Stimulated activated CD4-positive, alpha-beta T cell treated with anti-CD3 and anti-CD28 coated beads, Interleukin-2, amount 100 ng/mL, for 24 hours (primary cell): ENCODE data around the gene ELF2.
A peak's percentile ranks its signal among the peaks of the same experiment; 100 is the strongest.
"Not testable (repeated sequence)": the region's sequence is repeated elsewhere in the genome, so short reads cannot be mapped to it uniquely, and the experiment has no call there.

Experiments used
- DNase-seq, 2 donors: peaks; one replicate each; pipeline ENCODE4 v3.0.0-alpha.2; 2020

The ELF2 gene

DNA sequence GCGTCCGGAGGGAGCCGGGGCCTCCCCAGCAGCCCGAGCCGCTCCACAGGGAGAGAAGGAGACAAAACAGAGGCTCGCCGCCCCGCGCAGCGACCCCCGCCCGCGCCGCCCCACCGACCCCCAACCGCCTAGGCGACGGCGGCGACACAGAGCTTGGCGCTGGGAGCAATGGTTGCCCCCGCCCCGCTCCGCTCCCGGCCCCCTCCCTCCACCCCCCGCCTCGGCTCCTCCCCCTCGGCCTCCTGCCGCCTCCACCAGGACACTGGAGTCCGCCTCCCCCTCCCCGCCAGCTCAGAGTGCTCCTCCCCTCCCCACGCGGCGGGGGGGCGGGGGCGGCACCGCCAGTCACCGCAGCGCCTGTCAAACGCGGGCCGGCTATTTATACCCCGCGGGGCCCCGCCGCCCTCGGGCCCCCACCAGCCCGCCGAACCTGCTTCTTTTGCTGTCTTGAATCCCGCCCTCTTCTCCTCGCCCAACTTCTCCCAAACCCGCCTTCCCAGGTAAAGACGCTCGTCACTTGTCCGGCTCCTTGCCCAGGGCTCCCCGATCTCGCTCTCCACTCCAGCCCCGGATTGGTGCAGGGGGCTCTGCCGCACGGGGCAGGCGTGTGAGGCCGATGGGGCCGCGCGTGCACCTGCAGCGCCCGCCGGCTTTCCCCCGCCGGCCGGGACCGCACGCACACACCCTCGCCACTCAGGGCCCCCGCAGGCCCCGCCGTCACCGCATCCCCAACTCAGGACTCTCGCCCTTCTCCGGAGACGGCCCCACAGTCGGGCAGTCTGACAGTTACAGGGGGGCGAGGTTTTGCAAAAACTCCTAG is at the start of gene ELF2:
Gene ELF2 (minus strand): TSS at position 170 of the 820 bp plus-strand sequence. CDS start 39,517 bp downstream, outside the sequence.
- DNase-seq: peak; percentile 85

DNA sequence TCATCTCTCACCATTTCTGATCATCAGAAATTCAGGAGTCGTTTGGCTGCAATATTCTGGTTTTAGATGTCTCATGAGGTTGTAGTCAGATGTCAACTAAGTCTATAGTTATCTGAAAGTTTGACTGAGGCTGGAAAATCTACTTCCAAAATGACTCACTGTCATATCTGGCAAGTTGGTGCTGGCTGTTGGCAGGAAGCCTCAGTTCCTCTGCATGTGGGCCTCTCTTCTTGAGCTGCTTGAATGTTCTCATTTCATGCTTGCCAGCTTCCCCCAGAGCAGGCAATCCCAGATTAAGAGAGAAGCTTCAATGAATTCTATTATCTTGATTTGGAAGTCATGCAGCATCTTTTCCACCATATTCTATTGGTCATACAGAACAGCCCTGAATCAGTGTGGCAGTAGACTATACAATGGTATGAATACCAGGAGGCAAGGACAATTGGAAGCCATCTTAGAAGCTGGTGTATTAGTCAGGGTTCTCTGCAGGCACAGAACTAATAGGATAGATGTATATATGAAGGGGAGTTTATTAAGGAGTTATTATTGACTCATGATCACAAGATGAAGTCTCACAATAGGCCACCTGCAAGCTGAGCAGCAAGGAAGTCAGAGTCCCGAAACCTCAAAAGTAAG is 46.8 kb upstream of the ELF2 start:
- DNase-seq: peak in 1 of 2 donors; percentile 26

DNA sequence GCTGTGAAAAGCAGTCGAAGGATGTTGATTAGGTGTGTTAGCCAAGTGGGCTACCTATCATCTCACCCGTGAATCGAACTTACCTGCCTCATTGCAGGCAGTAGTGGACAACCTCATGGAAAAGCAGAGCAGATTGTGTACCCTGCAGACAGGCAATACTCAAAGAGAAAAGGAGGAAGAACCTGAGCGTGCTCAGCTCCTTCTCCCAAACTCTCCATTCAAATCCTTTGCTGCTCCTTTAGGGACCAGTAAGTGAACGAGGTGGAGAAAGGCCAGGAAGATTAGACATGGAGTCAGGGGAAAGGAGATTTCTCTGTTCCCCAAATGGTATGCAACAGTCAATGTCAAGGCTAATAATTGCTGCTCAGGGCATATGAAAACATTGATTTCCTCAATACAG is 45.2 kb upstream of the ELF2 start:
- DNase-seq: no peak

DNA sequence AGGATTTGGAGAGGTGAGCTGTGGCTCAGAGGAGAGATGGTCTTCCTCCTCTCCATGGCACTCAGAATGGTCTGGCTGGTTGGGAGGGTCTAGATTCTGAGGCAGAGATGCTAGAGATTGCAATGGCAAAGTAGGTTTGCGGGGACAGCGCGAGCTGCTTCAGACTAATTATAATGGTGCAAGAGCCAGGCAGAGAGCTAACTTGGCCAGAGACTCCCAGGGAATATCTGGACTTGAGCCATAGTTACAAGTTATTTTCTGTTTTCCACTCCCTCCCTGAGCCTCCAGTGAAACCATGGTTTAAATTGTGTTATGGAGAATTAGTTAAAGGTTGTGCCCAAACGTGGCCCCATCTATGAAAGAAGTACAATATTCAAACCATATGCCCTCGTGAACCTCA is 44.7 kb upstream of the ELF2 start:
- DNase-seq: no peak

DNA sequence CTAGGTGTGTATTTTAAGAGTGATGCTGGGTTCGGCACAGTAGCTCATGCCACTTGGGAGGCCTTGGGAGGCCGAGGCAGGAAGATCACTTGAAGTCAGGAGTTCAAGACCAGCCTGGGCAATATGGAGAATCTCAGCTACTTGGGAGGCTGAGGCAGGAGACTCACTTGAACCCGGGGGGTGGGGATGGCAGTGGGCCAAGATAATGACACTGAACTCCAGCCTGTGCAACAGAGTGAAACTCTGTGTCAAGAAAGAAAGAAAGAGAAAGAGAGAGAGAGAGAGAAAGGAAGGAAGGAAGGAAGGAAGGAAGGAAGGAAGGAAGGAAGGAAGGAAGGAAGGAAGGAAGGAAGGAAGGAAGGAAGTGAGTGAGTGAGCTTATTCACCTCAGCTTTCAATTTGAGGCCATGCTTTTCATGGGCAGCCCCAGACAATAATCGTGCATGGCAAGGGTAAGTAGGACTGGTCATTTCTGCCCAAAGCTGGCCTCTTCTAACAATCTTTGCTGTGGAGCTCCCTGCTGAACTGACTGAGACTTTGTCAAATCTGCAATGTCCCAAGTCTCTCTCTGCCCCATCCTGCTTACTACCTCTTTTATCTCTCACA is 42.5 kb upstream of the ELF2 start:
- DNase-seq: no peak

DNA sequence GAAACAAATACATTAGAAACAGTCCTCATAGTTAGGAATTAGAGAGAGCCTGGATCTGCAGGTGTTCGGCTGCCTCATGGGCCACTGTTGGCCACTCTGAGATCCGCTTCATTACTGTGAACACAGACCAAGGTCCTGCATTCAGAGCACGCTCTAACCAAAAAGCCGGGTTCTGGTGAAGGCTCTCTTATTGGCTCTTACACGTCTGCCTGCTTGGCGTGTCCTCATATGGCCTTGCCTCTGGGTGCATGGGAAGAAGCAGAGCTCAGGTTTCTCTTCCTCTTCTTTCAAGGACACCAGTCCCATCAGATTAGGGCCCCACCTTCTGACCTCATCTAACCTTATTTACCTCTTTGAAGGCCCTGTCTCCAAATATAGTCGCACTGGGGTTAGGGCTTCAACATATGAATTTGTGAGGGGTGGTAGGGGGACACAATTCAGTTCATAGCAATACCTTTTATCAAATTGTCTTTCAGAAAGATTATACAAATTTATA is 37.1 kb upstream of the ELF2 start:
- DNase-seq: no peak

DNA sequence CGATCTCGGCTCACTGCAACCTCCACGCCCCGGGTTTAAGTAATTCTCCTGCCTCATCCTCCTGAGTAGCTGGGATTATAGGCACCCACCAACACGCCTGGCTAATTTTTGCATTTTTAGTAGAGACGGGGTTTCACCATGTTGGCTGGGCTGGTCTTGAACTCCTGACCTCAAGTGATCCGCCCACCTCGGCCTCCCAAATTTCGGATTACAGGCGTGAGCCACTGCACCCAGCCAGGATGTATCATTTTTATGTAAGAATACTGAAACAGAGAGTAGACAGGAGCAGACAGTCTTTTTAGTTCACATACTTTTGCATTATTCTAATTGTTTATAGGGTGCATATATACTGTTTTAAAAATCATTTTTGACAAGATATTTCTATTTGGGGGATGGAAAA is 36.6 kb upstream of the ELF2 start:
- not testable (repeated sequence) for DNase-seq

DNA sequence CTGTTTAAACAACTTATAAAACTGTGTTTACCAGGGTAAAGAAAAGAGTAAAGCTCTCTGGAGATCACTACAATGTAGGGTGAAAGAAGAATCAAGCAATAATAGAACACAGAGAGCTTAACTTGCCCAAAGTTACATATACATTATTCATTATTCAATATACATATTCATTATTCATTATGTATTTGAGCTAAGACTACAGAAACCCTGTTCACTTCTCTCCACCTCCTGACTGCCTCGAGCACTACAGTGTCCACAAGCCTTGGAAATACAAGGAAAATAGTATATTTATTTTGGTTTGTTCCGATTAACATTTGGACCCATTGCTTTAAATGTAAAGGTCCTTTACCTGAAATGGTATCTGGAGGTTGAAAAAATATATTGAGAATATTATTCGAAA is 35.9 kb upstream of the ELF2 start:
- no peak for DNase-seq

DNA sequence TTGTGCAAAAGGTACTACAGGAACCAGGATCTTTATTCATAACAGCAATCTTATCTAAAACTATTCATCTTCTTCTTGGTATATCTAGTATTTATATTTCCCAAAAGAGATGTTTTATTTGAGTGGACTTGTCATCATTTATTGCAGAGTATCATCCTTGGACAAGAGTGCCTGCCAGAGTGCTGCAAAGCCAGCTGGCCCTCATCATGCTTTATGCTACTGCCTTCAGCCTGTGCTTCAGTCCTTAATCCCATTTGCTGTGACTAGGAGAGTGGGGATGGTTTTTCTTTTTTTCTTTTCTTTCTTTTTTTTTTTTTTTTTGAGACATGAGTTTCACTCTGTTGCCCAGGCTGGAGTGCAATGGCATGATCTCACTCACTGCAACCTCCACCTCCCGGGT is 33.5 kb upstream of the ELF2 start:
- DNase-seq: no peak

DNA sequence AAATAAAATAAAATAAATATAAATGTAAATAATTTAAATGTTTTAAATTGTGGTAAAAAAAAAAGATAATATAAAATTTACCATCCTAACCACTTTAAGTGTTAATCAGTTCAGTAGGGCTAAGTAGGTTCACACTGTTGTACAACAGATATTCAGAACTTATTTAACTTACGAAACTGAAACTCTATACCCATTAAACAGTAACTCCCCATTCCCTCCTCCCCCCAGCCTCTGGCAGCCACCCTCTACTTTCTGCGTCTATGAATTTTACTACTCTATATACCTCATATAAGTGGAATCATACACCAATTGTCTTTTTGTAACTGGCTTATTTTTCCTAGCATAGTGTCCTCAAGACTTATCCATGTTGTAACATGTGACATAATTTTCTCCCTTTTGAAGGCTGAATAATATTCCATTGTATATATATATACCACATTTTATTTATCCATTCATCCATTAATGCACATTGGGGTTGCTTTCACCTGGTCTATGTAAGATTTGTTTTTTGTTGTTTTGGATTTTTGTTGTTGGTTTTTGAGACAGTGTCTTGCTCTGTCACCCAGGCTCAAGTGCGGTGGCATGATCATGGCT is 32.5 kb upstream of the ELF2 start:
- DNase-seq: no peak

DNA sequence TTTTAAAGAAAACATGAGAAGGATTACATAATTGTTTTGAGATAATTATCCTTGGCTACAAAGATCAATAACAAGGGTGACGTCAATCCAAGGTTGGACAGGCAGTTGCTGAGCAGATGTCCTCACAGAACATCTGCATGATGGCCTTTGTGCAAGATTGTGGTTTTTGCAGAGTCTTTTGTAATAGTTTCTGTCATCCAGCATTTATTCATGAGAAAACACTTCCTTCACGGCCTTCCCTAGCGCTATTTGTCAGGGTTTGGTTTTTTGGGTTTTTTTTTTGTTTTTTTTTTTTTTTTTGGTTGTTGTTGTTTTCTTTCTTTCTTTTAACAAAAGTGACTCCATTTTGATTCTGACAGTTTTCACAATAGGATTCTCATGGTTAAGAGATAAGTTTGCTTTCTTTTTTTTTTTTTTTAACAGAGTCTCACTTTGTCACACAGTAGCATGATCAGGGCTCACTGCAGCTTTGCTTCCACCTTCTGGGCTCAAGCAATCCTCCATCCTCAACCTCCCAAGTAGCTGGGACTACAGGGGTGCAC is 31.5 kb upstream of the ELF2 start:
- no peak for DNase-seq

DNA sequence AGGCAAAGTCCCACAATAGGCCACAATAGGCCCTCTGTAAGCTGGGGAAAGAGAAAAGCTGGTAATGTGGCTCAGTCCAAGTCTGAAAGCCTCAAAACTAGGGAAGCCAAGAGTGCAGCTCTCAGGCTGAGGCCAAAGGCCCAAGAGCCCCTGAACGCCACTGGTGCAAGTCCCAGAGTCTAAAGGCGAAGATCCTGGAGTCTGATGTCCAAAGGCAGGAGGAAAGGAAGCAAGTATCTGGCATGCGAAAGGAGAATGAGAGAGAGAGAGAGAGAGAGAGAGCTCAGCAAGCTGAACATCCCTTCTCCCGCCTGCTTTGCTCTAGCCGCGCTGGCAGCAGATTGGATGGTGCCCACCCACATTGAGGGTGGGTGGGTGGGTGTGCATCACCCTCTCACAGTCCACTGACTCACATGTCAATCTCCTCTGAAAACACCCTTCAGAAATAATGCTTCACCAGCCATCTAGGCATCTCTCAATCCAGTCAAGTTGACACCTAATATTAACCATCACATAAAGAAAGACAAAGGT is 30.9 kb upstream of the ELF2 start:
- no peak for DNase-seq

DNA sequence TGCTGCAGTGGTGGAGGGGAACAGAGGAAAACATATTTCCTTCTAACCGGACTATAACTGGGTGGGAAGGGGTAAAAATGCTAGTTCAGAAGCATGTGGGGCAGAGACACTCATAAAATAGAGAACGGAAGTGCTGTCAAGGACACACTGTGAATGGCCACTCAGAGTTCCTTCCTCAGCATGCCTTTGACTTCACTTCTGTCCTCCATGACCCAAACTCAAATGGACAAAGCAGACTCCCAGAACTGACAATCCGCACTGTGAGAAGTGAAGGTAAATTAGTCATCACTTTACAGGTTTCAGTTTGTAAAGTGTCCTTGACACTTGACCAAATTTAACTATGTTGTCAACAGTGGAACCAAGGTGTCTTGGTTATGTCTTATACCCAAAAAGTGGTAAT is 30.2 kb upstream of the ELF2 start:
- no peak for DNase-seq

DNA sequence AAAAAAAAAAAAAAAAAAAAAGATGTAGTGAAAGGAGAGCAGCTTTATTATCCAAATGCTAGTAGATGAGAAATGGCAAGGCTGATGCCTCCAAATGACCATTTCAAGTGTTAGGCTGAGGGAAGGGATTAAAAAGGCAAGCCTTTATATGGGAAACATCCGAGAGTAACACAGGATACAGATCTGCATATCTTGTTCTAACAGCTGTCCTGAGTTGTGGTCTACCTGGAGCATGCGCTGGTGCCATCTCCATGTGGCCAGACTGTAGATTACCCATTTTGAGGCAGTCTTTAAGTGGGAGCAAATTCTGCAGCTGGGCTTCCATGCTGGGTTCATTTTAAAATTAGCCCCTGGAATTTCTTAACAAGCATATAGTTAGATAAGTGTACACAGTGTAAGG is 26.0 kb upstream of the ELF2 start:
- DNase-seq: no peak

DNA sequence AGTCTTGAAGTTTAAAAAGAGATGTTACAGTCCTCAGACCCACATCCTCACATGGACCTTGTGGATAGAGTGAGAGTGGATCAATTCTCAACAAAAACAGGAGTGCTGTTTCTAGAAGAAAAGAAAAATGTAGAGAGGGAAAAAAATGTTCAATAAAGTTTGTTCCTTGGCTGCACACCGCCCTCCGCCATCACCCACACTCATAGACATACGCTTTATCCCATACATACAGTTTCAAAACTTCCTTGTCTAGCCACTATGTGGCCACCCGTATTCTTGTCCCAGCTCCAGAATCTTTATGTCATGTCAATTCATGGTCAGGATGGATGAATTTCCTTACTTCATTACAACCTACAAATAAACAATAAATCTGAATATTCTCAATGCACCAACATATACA is 23.5 kb upstream of the ELF2 start:
- DNase-seq: no peak

DNA sequence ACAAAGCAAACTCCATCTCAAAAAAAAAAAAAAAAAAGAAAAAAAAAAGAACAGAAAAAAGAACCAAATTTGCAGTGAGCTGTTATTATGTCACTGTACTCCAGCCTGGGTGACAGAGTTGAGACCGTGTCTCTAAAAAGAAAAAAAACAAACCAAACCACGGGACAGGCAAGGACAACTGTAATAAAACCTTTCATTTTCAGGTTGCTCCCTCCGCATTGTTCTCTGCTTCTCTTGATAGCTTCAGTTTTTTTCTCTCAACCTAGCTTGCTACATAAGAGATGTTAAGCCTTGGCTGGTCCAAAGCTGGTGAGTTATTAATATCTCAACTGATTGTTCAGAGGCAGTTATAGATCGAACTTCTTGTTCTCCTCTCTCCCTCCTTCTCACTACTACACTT is 23.1 kb upstream of the ELF2 start:
- DNase-seq: no peak

DNA sequence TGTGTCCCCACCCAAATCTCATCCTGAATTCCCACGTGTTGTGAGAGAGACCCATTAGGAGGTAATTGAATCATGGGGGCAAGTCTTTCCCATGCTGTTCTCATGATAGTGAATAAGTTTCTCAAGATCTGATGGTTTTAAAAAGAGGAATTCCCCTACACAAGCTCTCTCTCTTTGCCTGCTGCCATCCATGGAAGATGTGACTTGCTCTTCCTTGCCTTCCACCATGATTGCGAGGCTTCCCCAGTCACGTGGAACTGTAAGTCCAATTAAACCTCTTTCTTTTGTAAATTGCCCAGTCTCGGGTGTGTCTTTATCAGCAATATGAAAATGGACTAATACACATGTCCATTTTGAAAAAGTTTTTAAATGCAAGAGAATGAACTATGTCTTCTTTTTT is 20.2 kb upstream of the ELF2 start:
- not testable (repeated sequence) for DNase-seq

DNA sequence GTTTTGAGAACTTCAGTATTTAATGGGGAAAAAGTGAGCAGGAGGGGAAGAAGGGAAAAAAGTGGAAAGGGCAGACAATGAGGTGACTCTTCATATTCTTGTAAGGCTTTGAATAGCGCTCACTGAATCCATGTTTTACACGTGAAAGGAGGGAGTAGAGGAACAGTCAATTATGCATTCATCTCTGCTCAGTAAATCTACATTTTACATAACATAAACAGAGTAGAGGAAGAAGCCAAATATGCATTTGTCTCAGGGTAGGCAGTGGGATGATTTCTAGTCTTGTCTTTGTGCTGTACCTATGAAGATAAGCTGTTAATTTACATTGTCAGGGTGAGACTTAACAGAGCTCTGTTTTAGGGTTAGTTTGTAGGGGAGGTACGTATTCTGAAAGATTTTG is 19.4 kb upstream of the ELF2 start:
- no peak for DNase-seq

DNA sequence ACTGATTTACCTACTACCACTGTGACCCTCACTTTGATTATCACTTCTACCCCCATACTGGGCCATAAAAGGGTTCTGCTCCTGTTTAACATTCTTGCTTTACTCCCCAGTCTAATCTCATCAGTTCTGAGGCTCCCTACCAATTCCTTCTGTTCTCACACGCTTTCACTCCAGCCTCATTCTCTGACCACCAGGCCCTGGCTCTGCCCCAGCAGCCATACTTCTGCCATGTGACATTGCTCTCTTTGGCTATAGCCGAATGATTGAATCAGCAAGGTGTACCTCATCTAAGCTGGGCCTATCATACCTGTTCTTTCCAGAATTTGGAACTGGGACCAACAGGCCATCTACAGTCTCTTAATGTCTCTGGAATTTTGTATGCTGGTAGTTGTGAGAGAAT is 14.4 kb upstream of the ELF2 start:
- DNase-seq: no peak

DNA sequence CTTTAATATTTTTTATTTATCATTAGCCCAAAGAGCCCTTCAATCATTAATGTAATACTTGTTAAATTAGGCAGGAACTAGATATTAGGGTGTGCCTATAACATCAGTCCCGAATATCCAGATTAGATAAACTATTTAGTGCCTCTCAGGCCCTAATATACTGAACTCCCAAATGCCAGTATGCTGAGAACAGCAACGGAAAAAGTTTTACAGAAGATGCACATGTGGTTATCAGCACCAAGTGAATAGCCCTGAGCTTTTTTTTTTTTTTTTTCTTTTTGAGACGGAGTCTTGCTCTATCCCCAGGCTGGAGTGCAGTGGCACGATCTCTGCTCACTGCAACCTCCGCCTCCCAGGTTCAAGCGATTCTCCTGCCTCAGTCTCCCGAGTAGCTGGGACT is 13.0 kb upstream of the ELF2 start:
- no peak for DNase-seq

DNA sequence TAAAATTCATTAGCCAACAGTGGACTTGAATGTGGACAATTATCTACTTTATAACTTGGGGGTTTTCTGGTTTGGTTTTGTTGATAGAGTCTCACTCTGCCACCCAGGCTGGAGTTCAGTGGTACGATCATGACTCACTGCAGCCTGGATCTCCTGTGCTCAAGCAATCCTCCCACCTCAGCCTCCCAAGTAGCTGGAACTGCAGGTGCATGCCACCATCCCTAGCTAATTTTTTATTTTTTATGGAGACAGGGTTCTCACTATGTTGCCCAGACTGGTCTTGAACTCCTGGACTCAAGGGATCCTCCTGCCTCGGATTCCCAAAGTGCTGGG is 12.4 kb upstream of the ELF2 start:
- DNase-seq: no peak

DNA sequence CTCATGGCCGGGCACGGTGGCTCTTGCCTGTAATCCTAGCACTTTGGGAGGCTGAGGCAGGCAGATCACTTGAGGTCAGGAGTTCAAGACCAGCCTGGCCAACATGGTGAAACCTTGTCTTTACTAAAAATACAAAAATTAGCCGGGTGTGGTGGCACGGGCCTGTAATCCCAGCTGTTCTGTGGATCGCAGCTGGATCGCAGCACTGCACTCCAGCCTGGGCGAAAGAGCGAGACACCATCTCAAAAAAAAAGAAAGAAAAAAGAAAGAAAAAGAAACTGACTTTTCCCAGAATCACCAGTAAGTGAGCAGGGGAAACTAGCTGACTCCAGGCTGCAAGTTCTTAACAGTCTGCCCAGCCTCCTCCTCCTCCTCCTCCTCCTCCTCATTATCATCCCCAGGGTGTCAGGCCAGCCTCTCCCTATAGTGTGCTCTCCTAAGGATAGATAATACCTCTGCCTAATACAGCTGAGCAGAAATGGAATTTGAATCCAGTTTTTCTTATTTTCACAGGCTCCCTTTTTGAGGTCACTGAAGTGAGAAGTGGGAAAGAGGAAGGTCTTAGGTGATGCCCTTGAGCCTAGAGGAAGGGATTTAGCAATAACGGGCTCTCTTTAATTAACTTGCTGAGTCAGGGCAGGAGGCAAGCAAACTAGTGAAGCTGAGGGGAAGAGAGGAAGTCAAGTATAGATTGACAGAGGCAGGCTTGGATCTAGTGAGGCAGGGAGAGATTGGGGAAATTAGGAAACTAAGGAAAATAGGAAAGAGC is 11.8 kb upstream of the ELF2 start:
- no peak for DNase-seq

DNA sequence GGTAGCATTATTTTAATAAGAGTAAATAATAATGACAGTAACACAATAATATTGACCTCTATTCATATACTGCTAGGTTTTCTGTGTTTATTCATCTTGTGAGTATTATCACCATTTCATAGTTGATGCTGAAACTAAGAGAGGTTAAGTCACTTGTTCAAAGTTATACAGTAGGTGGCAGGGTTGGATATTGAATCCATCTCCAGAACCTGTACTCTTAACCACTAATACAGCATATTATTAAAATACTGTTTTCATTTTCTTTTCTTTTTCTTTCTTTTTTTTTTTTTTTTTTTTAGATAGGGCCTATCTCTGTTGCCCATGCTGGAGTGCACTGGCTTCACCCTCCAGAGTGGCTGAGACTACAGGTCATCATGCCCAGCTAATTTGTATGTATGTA is 7.1 kb upstream of the ELF2 start:
- no peak for DNase-seq
